Prostate gland (tissue), 2 donors: ENCODE measurements around the gene SEMA6A. TPM values are rescaled to one million over a fixed set of nuclear protein-coding genes. Genes with fewer than 3 reads are reported as not detected.
"Not testable (repeated sequence)": the region's sequence is repeated elsewhere in the genome, so short reads cannot be mapped to it uniquely, and the experiment has no call there.

Experiments
- DNase-seq: peaks from one replicate; pipeline ENCODE4 v3.0.0-alpha.2; 2019; ENCODE audit warnings: low spot score
- H3K27ac ChIP-seq, 2 donors: fragments of 200-600 bp; sonication (generic); 2 replicates each; pipeline ENCODE4 v1.5.1; 2017 to 2019
- H3K27me3 ChIP-seq: fragments of 200-600 bp; sonication (generic); replicated peaks from 2 replicates; pipeline ENCODE4 v1.5.1; 2019; ENCODE audit not compliant: insufficient read depth
- H3K36me3 ChIP-seq, 2 donors: fragments of 200-600 bp; sonication (generic); 1 replicate in 1 of 2; 2 replicates in 1 of 2; pipeline versions ENCODE4 v1.5.1 to v1.8.1; 2017 to 2019
- H3K4me1 ChIP-seq: fragments of 200-600 bp; sonication (generic); replicated peaks from 2 replicates; pipeline ENCODE4 v1.5.1; 2019
- H3K4me3 ChIP-seq, 2 donors: fragments of 200-600 bp; sonication (generic); 2 replicates each; pipeline ENCODE4 v1.5.1; 2017 to 2019
- H3K9me3 ChIP-seq: fragments of 200-600 bp; sonication (generic); 2 replicates; pipeline ENCODE4 v1.5.1; 2017
- CTCF ChIP-seq, 4 experiments: fragments of 200-600 bp in 2 of 4; fragments of 450-650 bp in 2 of 4; sonication (generic) in 2 of 4; IDR thresholded peaks; 1 replicate in 3 of 4; 2 replicates in 1 of 4; pipeline ENCODE4 v1.5.1; 2016 to 2019; ENCODE audit warnings: antibody characterized with exemption in 4 of 4, mild to moderate bottlenecking in 2 of 4, moderate library complexity in 2 of 4
- POLR2A ChIP-seq: fragments of 450-650 bp; IDR thresholded peaks from one replicate; pipeline ENCODE4 v1.6.1; 2016; ENCODE audit warnings: antibody characterized with exemption, mild to moderate bottlenecking
- POLR2AphosphoS5 ChIP-seq: sonication (generic); formaldehyde crosslinking; IDR thresholded peaks from one replicate; pipeline ENCODE4 v1.6.1; 2017; ENCODE audit warnings: antibody characterized with exemption
- WGBS: methylation state at CpG from one replicate; pipeline ENCODE4 v1.1.5; 2018; 5-methylcytosine and 5-hydroxymethylcytosine counted together
- intact Hi-C: fragments of 100-400 bp; cut with DNase I; formaldehyde crosslinking; loops from one replicate; pipeline ENCODE4 v1.14.2; 2022
- total RNA-seq, 2 donors: library from RNA; depleted of rRNA; stranded (reverse); fragments of >200 nt; gene quantifications; one replicate each; pipeline ENCODE4 v1.1.0, GENCODE V29; 2016

The SEMA6A gene
- total RNA-seq, 2 donors from 2014 or later: 12.8 to 57.1 TPM

DNA sequence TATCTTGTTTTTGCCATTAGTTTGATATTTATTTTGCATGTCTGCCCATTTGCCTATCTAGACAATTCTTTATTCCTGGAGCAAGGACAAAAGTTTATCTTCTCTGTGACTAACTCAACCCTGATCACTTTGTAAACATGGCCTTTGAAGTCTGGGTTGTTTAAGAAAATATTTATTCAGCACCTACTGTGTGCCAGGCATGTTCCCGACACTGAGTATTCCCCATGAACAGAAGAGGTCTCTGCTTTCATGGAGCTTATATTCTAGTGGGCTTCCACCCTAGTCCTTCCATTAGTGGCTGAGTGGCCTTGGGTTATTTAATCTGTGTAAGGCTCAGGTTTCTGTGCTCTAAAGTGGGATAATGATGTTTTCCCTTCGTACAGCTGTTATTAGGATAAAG, 49.7 kb downstream of the SEMA6A start:
- no peaks in the 10 kb centered on the region for H3K27me3 ChIP-seq
- no peak overlapping the region for H3K27ac ChIP-seq
- no peaks in the 10 kb centered on the region for H3K36me3 ChIP-seq
- intact Hi-C loops: no loop called here
- H3K4me1 ChIP-seq: no peaks in the 10 kb centered on the region
- 83% methylated on average over 2 of the region's 2 CpGs for WGBS
- TF ChIP-seq CTCF (IDR thresholded peaks at IDR 0.05): no peak
- H3K9me3 ChIP-seq: no peaks in the 10 kb centered on the region
- no peak for DNase-seq
- no peak overlapping the region for H3K4me3 ChIP-seq

- TF ChIP-seq POLR2AphosphoS5: no peak
- no peak for TF ChIP-seq CTCF (IDR thresholded peaks at IDR 0.05)
- no peak for TF ChIP-seq POLR2A
- no peaks in the 10 kb centered on the region for H3K4me1 ChIP-seq
- no peak overlapping the region for H3K27ac ChIP-seq
- no peaks in the 10 kb centered on the region for H3K27me3 ChIP-seq
- WGBS: 70% methylated on average over 3 of the region's 3 CpGs
- intact Hi-C loops: no loop called here
- no peak overlapping the region for H3K4me3 ChIP-seq
- no peaks in the 10 kb centered on the region for H3K36me3 ChIP-seq
- H3K9me3 ChIP-seq: no peaks in the 10 kb centered on the region
- no peak for DNase-seq
Observed at GRCh38 chr5:116524051-116524904, 50.3 kb downstream of the SEMA6A start.

DNA sequence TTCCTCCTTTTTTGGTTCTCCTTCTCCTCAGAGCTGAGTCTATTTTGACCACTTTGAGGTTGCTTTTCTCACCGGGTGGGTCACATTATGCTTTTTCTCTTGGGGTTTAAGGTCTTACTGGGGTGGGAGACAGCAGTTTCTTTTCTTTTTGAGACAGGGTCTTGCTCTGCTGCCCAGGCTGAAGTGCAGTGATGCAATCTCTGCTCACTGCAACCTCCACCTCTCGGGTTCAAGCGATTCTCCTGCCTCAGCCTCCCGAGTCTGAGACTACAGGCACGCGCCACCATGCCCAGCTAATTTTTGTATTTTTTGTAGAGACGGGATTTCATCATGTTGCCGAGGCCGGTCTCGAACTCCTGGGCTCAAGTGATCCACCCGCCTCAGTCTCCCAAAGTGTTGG, 51.4 kb downstream of the SEMA6A start:
- H3K27me3 ChIP-seq, intact Hi-C loops, H3K4me3 ChIP-seq, H3K27ac ChIP-seq, H3K9me3 ChIP-seq, H3K36me3 ChIP-seq, H3K4me1 ChIP-seq, DNase-seq: not testable (repeated sequence)
- 97% methylated on average over 11 of the region's 11 CpGs for WGBS

- 68% methylated on average over 9 of the region's 9 CpGs for WGBS
- intact Hi-C loops: no loop called here
- H3K27ac ChIP-seq: no peak overlapping the region
Observed at GRCh38 chr5:116522356-116523136, 52.1 kb downstream of the SEMA6A start.

More at GRCh38 chr5:116522356-116523136, 52.1 kb downstream of the SEMA6A start:
- no peaks in the 10 kb centered on the region for H3K36me3 ChIP-seq
- H3K9me3 ChIP-seq: no peaks in the 10 kb centered on the region
- no peaks in the 10 kb centered on the region for H3K4me1 ChIP-seq
- no peak overlapping the region for H3K4me3 ChIP-seq
- H3K27me3 ChIP-seq: no peaks in the 10 kb centered on the region
- DNase-seq: no peak
- TF ChIP-seq POLR2AphosphoS5 (no peak), CTCF (IDR thresholded peaks at IDR 0.05) (no peak)
